Activated CD4-positive, alpha-beta memory T cell treated with anti-CD3 and anti-CD28 coated beads, Interleukin-2, amount 10 ng/mL, durations not matched to agents 7 days and 5 days (primary cell): Measurements from ENCODE around the gene TRPV4. TPM values are rescaled to one million over a fixed set of nuclear protein-coding genes. Genes with fewer than 3 reads are reported as not detected.
"Not testable (repeated sequence)": the region's sequence is repeated elsewhere in the genome, so short reads cannot be mapped to it uniquely, and the experiment has no call there.

Experiments
- CTCF ChIA-PET: fragments of 350-600 bp; sonication (Branson Sonifier 250); formaldehyde crosslinking; loops from one replicate; lab custom pipeline; 2021; ENCODE audit warnings: antibody characterized with exemption, inconsistent platforms; lab: Charles Lee
- POLR2A ChIA-PET: fragments of 350-600 bp; sonication (Branson Sonifier 250); formaldehyde crosslinking; loops from one replicate; lab custom pipeline; 2021; ENCODE audit warnings: antibody characterized with exemption; lab: Charles Lee
- DNase-seq: peaks from one replicate; pipeline ENCODE4 v3.0.0-alpha.2; 2020
- H3K27ac Mint-ChIP-seq: one replicate; pipeline ENCODE4 v1.8.0; 2021; ENCODE audit warnings: mild to moderate bottlenecking, mixed read lengths
- H3K27me3 Mint-ChIP-seq: one replicate; pipeline ENCODE4 v1.8.0; 2021; ENCODE audit warnings: mixed read lengths
- H3K36me3 Mint-ChIP-seq: one replicate; pipeline ENCODE4 v1.8.0; 2021; ENCODE audit warnings: low read depth, mixed read lengths
- H3K4me1 Mint-ChIP-seq: one replicate; pipeline ENCODE4 v1.8.0; 2021; ENCODE audit warnings: mixed read lengths
- H3K4me3 Mint-ChIP-seq: one replicate; pipeline ENCODE4 v1.8.0; 2021; ENCODE audit warnings: mild to moderate bottlenecking, mixed read lengths
- H3K9me3 Mint-ChIP-seq: one replicate; pipeline ENCODE4 v1.8.0; 2021; ENCODE audit warnings: mixed read lengths
- total RNA-seq, 2 experiments: library from RNA; stranded (reverse); gene quantifications; one replicate each; pipeline ENCODE4 v1.2.3, GENCODE V29; 2021

Gene TRPV4
- total RNA-seq, 2 experiments from 2014 or later: not detected

GRCh38 chr12:109873653-109874052 lies 40.5 kb upstream of the TRPV4 start:
- Mint-ChIP-seq H3K27me3 (no peaks in the 10 kb centered on the region), H3K27ac (no peak overlapping the region), H3K4me3 (no peak overlapping the region), H3K4me1 (peaks cover 38% of the 10 kb centered on the region), H3K36me3 (peaks cover 4% of the 10 kb centered on the region), H3K9me3 (no peaks in the 10 kb centered on the region)
- ChIA-PET CTCF (interaction anchor here (2.8 kb wide), 1 partner anchor 28 kb away, joined by 12 read pairs; no protein-coding TSS in a partner anchor), POLR2A (no interaction called here)
- DNase-seq: no peak

GRCh38 chr12:109871668-109872314 lies 38.6 kb upstream of the TRPV4 start:
- H3K27ac Mint-ChIP-seq: no peak overlapping the region
- H3K36me3 Mint-ChIP-seq: peaks cover 4% of the 10 kb centered on the region
- H3K4me1 Mint-ChIP-seq: peaks cover 31% of the 10 kb centered on the region
- CTCF ChIA-PET: interaction anchor here (1.3 to 1.4 kb wide), 2 partner anchors 9 to 30 kb away, joined by 3 to 4 read pairs; no protein-coding TSS in a partner anchor
- DNase-seq: no peak
- no peaks in the 10 kb centered on the region for H3K27me3 Mint-ChIP-seq
- H3K4me3 Mint-ChIP-seq: no peak overlapping the region
- POLR2A ChIA-PET: interaction anchor here (0.8 kb wide), 1 partner anchor 25 kb away, joined by 3 read pairs; no protein-coding TSS in a partner anchor
- no peaks in the 10 kb centered on the region for H3K9me3 Mint-ChIP-seq

DNA sequence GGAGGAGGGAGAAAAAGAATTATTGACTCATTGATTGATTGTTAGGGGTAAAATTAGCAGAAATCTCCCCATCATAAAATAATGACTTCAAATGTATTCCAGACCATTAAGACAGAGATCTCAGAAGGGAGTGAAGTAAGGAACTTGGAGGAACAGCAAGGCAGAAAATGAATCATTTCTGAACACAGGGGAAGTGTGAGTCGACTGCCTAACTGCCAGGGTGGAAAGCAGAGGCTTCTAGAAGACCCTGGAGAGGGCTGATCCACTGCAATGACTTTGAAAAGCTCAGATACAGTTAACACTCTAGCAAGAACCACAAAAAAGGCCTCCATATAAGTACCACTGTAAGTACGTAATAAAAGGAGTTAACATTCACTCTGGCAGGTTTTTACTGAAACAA lies 37.5 kb upstream of the TRPV4 start:
- Mint-ChIP-seq H3K4me3 (no peak overlapping the region), H3K36me3 (peaks cover 4% of the 10 kb centered on the region), H3K27ac (no peak overlapping the region), H3K9me3 (no peaks in the 10 kb centered on the region), H3K4me1 (peaks cover 24% of the 10 kb centered on the region), H3K27me3 (no peaks in the 10 kb centered on the region)
- ChIA-PET CTCF (interaction anchor here (0.9 to 1.4 kb wide), 2 partner anchors 10 to 25 kb away, joined by 3 to 5 read pairs; no protein-coding TSS in a partner anchor), POLR2A (no interaction called here)
- DNase-seq: no peak

DNA sequence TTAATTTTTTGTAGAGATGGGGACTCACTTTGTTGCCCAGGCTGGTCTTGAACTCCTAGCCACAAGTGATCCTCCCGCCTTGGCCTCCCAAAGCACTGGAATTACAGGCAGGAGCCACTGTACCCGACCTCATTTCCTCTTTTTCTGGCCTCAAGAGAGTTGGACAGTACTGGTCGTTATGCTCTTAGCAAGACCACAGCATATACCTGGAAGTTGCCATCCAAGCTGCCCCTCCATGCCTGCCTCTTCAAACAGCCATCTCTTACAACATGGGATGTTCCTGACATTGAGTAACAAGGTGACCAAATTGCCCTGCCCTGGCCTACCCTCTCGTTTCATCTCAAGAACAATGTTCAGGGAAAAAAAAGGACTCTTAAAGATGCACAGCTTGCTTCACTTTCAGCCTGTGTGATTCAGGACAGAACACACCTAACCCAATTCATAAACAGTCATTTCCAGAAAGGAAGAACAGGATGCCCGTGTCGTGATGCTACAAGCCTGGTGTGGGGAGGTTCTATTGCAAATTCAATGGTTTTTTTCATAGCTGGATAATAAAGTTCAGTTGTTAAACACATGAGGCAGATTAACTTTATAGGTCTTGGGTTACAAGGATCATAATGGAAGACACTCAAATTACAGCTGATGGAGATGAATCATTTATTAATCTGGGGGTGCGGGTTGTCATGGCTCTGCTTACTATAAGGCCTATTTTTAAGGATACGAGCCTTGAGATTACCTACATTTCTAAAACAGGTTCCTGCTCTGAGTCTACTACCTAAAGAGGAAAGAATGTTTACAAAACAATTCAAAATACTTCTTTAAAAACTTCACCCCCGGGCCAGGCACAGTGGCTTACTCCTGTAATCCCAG lies 35.2 kb upstream of the TRPV4 start:
- Mint-ChIP-seq H3K36me3 (peaks cover 4% of the 10 kb centered on the region), H3K27me3 (no peaks in the 10 kb centered on the region), H3K4me3 (no peak overlapping the region), H3K9me3 (no peaks in the 10 kb centered on the region), H3K27ac (no peak overlapping the region), H3K4me1 (peaks cover 30% of the 10 kb centered on the region)
- DNase-seq: no peak
- ChIA-PET POLR2A (no interaction called here), CTCF (interaction anchor here (0.6 to 3.4 kb wide), 5 partner anchors 15 to 165 kb away, joined by 3 to 11 read pairs (median 3); no protein-coding TSS in a partner anchor)

- DNase-seq: no peak
- Mint-ChIP-seq H3K27me3 (no peaks in the 10 kb centered on the region), H3K36me3 (no peaks in the 10 kb centered on the region), H3K27ac (no peak overlapping the region), H3K4me1 (peaks cover 25% of the 10 kb centered on the region), H3K4me3 (no peak overlapping the region), H3K9me3 (no peaks in the 10 kb centered on the region)
- ChIA-PET POLR2A (interaction anchor here (1.5 kb wide), 1 partner anchor 14 kb away, joined by 3 read pairs; no protein-coding TSS in a partner anchor), CTCF (interaction anchor here (1.4 to 3.4 kb wide), 3 partner anchors 11 to 20 kb away, joined by 3 to 15 read pairs (median 11); no protein-coding TSS in a partner anchor)
Observed at GRCh38 chr12:109864916-109865315, 31.7 kb upstream of the TRPV4 start.

DNA sequence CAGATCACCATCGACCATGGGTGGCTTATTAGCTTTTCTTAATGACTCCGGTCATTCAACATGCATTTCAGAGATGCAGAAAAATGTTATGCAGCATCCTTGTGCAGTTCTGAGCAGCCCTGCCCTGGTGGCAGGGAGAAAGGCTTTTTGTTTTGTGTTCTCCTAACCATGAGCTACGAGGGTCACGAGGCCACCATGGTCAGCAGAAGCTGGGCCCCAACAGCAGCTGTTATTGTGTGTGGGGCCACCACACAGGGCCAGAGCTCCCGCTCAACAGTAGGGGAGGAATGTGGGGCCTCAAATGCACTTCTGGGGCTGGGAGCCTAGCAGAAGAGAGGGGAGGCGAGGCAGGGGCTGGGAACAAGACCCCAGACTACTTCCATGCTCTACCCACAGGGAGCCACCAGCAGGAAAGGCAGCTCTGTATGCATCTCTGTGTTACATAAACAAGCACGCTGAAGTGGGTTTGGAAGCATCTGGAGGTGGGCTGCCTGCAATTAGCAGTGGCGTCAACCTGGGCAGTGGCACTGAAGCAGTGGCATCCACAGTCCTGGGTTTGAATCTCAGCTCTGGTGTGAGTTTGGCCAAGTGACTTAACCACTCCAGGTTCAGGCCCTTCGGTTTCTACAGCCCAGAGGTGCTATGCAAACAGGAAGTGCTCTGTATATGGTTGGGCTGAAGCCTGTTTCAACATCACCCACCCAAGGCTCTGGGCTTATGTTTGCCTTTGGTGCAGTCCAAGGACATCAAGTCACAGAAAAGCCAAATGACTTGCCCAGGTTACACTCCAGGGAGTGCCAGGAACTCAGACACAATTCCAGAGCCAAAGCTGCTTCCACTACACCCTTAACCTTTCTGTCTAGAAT lies 30.9 kb upstream of the TRPV4 start:
- DNase-seq: no peak
- H3K9me3 Mint-ChIP-seq: no peaks in the 10 kb centered on the region
- ChIA-PET POLR2A (interaction anchor here (1.1 to 1.2 kb wide), 2 partner anchors 15 to 47 kb away, joined by 3 read pairs; no protein-coding TSS in a partner anchor), CTCF (interaction anchor here (1.8 to 2.8 kb wide), 2 partner anchors 11 to 19 kb away, joined by 9 to 15 read pairs; no protein-coding TSS in a partner anchor)
- no peaks in the 10 kb centered on the region for H3K27me3 Mint-ChIP-seq
- H3K4me1 Mint-ChIP-seq: peaks cover 26% of the 10 kb centered on the region
- no peaks in the 10 kb centered on the region for H3K36me3 Mint-ChIP-seq
- H3K4me3 Mint-ChIP-seq: no peak overlapping the region
- H3K27ac Mint-ChIP-seq: peak overlapping the region; percentile 64

DNA sequence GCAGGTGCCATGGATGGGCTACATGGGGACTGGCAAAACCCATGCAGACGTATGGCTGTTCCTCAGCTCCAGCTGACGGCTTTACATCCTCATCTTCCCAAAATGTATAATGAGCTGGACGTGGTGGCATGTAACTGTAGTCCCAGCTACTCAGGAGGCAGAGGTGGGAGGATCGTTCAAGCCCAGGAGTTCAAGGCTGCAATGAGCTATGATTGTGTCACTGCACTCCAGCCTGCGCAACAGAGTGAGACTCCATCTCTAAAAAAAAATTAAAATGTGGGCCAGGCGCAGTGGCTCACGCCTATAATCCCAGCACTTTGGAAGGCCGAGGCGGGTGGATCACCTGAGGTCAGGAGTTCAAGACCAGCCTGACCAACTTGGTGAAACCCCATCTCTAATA lies 29.3 kb upstream of the TRPV4 start:
- peaks cover 29% of the 10 kb centered on the region for H3K4me1 Mint-ChIP-seq
- H3K27me3 Mint-ChIP-seq, H3K4me3 Mint-ChIP-seq, CTCF ChIA-PET, DNase-seq, H3K36me3 Mint-ChIP-seq, H3K27ac Mint-ChIP-seq, POLR2A ChIA-PET, H3K9me3 Mint-ChIP-seq: not testable (repeated sequence)

DNA sequence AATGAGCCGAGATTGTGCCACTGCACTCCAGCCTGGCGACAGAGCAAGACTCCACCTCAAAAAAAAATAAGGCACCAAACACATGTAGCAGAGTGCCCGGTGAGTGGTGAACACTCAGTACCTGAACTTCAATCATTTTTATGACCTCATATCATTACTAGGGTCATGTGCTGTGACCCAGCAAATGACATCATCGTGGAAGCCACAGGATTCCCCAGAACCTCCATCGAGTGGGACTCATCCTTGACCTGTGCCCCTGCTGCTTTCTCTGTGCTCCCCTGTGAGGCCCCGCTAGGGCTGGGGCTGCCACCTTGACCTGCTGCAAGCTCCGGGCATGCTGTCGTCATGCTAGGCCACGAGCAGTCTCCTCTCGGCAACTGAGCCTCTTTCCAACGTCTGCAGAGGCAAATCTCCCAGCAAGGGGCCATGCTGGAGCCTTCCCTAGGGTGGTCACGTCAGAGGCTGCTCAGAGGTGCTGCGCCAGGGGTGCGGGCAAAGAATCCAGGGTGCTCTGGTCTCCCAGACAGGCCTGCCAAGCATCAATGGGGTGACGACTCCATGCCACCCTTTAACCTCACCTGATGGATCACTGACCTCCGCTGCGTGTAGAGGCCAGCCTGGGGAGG lies 28.6 kb upstream of the TRPV4 start:
- Mint-ChIP-seq H3K27me3 (no peaks in the 10 kb centered on the region), H3K4me3 (no peak overlapping the region), H3K9me3 (no peaks in the 10 kb centered on the region), H3K27ac (no peak overlapping the region), H3K36me3 (peaks cover 4% of the 10 kb centered on the region), H3K4me1 (peaks cover 29% of the 10 kb centered on the region)
- no peak for DNase-seq
- POLR2A ChIA-PET: no interaction called here
- CTCF ChIA-PET: interaction anchor here (4.0 kb wide), 1 partner anchor 15 kb away, joined by 45 read pairs; no protein-coding TSS in a partner anchor

DNA sequence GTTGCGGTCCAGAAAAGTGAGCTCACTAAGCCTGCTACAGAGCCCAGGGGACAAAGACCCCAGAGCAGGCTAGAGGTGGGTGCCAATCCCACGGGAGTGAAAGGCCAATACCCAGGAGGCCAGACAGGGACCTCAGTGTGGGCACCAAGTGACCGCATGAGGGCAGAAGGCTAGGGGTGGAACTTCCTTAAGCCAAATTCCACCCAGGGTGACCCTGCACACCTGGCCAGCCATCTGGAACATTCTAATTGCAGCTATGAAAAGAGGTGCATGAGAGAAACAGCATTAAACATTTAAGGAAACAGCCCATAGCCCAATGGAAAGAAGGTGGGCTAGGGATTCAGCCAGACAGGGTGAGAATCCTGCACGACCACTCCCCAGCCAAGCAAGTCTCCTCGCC lies 27.8 kb upstream of the TRPV4 start:
- peaks cover 4% of the 10 kb centered on the region for H3K36me3 Mint-ChIP-seq
- no peak overlapping the region for H3K4me3 Mint-ChIP-seq
- peaks cover 29% of the 10 kb centered on the region for H3K4me1 Mint-ChIP-seq
- DNase-seq: no peak
- ChIA-PET CTCF (interaction anchor here (4.0 kb wide), 1 partner anchor 14 kb away, joined by 45 read pairs; no protein-coding TSS in a partner anchor), POLR2A (no interaction called here)
- no peak overlapping the region for H3K27ac Mint-ChIP-seq
- H3K9me3 Mint-ChIP-seq: no peaks in the 10 kb centered on the region
- no peaks in the 10 kb centered on the region for H3K27me3 Mint-ChIP-seq

DNA sequence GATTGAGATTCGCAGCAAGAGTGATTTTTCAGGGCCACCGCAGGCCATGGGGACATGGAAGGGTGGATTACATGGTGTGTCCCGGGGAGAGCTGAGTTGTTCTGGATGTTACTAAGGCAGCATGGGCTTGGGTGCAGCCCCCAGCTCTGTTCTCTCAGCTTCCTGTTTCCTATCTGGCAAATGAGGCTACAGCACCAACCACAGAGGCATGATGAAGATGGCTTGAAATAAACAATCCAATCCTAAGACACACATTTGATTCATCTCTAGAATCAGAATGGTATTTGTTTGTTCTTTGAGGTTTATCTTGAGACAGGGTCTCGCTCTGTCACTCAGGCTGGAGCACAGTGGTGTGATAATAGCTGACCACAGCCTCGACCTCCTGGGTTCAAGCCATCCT lies 25.6 kb upstream of the TRPV4 start:
- POLR2A ChIA-PET: interaction anchor here (1.1 kb wide), 1 partner anchor 8 kb away, joined by 3 read pairs; no protein-coding TSS in a partner anchor
- Mint-ChIP-seq H3K27ac (no peak overlapping the region), H3K4me1 (peaks cover 18% of the 10 kb centered on the region), H3K36me3 (peaks cover 4% of the 10 kb centered on the region), H3K9me3 (no peaks in the 10 kb centered on the region), H3K4me3 (no peak overlapping the region), H3K27me3 (no peaks in the 10 kb centered on the region)
- CTCF ChIA-PET: interaction anchor here (0.6 to 4.0 kb wide), 4 partner anchors 12 to 62 kb away, joined by 3 to 45 read pairs (median 4); no protein-coding TSS in a partner anchor
- no peak for DNase-seq

GRCh38 chr12:109857715-109858114 lies 24.5 kb upstream of the TRPV4 start:
- CTCF ChIA-PET: interaction anchor here (0.8 to 4.0 kb wide), 3 partner anchors 11 to 31 kb away, joined by 3 to 45 read pairs (median 7); no protein-coding TSS in a partner anchor
- Mint-ChIP-seq H3K27me3 (no peaks in the 10 kb centered on the region), H3K27ac (no peak overlapping the region), H3K9me3 (no peaks in the 10 kb centered on the region), H3K4me3 (no peak overlapping the region), H3K4me1 (peaks cover 14% of the 10 kb centered on the region), H3K36me3 (peaks cover 4% of the 10 kb centered on the region)
- DNase-seq: no peak
- POLR2A ChIA-PET: interaction anchor here (1.1 kb wide), 1 partner anchor 9 kb away, joined by 3 read pairs; no protein-coding TSS in a partner anchor
